Small intestine (tissue), 7 donors: ENCODE measurements around the gene ASPSCR1. TPM values are rescaled to one million over a fixed set of nuclear protein-coding genes. Genes with fewer than 3 reads are reported as not detected.

Source experiments
- DNase-seq, 2 donors: peaks; one replicate each; pipeline versions ENCODE4 v3.0.0 to v3.0.0-alpha.2; 2013
- FAIRE-seq: peaks from 2 replicates; lab custom pipeline; 2012; peaks lifted over from hg19 to GRCh38; lab: Jason Lieb, UNC
- H3K27ac ChIP-seq, 3 donors: one replicate each; pipeline ENCODE4 v1.5.1; 2013; ENCODE audit warnings: low read length in 2 of 3, mild to moderate bottlenecking in 2 of 3, control low read depth in 1 of 3, inconsistent platforms in 1 of 3, low read depth in 1 of 3, moderate library complexity in 1 of 3
- H3K27me3 ChIP-seq, 3 donors: one replicate each; pipeline ENCODE4 v1.6.1; 2013; ENCODE audit warnings: low read length in 3 of 3, inconsistent platforms in 1 of 3; ENCODE audit not compliant: control insufficient read depth in 3 of 3, insufficient read depth in 3 of 3
- H3K36me3 ChIP-seq, 3 donors: one replicate each; pipeline ENCODE4 v1.6.1; 2013; ENCODE audit warnings: low read length in 3 of 3, inconsistent platforms in 1 of 3, low read depth in 1 of 3, mild to moderate bottlenecking in 1 of 3, moderate library complexity in 1 of 3; ENCODE audit not compliant: control insufficient read depth in 3 of 3, insufficient read depth in 2 of 3
- H3K4me1 ChIP-seq, 3 donors: one replicate each; pipeline ENCODE4 v1.6.1; 2013; ENCODE audit warnings: low read length in 2 of 3, inconsistent platforms in 1 of 3, low read depth in 1 of 3, mild to moderate bottlenecking in 1 of 3, moderate library complexity in 1 of 3; ENCODE audit not compliant: control insufficient read depth in 3 of 3, insufficient read depth in 2 of 3
- H3K4me3 ChIP-seq, 3 donors: one replicate each; pipeline ENCODE4 v1.5.1; 2013; ENCODE audit warnings: low read length in 3 of 3, control low read depth in 1 of 3, inconsistent platforms in 1 of 3, low read depth in 1 of 3, mild to moderate bottlenecking in 1 of 3, moderate library complexity in 1 of 3
- H3K9me3 ChIP-seq, 2 donors: one replicate each; pipeline ENCODE4 v1.6.1; 2013; ENCODE audit warnings: low read depth in 1 of 2, low read length in 1 of 2; ENCODE audit not compliant: control insufficient read depth in 2 of 2, insufficient read depth in 1 of 2
- WGBS, 3 donors: extraction: QIAGEN DNeasy Blood & Tissue Kit; methylation state at CpG; one replicate each; pipeline ENCODE4 v1.1.7; 2013; 5-methylcytosine and 5-hydroxymethylcytosine counted together
- polyA plus RNA-seq, 4 donors: library from polyadenylated mRNA; stranded (reverse) in 3 of 4; unstranded in 1 of 4; fragments of 200-250 nt in 3 of 4; fragments of 120-200 nt in 1 of 4; gene quantifications; one replicate each; pipeline versions ENCODE4 v1.2.1 to v1.2.3, GENCODE V29; 2013
- donor health status: healthy with polysubstance abuse.
- donor health status: control.
- donor health status: control.
- donor health status: Bipolar disorder and iron deficiency.
- donor health status: healthy.

ASPSCR1 gene
- polyA plus RNA-seq, 4 donors: 23.5 to 96.7 (median 47.5) TPM

GRCh38 chr17:82050152-82050760 is 72.8 kb downstream of the ASPSCR1 start:
- no peak for DNase-seq
- WGBS, 3 donors: 84 to 89% (median 86%) methylated on average over 28 of the region's 28 CpGs
- FAIRE-seq: no peak
- Histone ChIP-seq H3K4me3 (peak overlapping the region in 2 of 3 donors; percentile 56 to 98), H3K9me3 (no peaks in the 10 kb centered on the region), H3K36me3 (peaks cover 0 to 67% (median 7%) of the 10 kb centered on the region in 3 donors), H3K27ac (no peak overlapping the region), H3K4me1 (peaks cover 2 to 18% (median 4%) of the 10 kb centered on the region in 3 donors), H3K27me3 (no peaks in the 10 kb centered on the region)

- H3K9me3 ChIP-seq: no peaks in the 10 kb centered on the region
- H3K4me3 ChIP-seq: peak overlapping the region; percentile 56 to 98 (median 86)
- H3K36me3 ChIP-seq: peaks cover 0 to 73% (median 7%) of the 10 kb centered on the region in 3 donors
- 16 to 31% (median 19%) methylated on average over 35 to 79 of the region's 79 CpGs for WGBS, 3 donors
- peaks cover 2 to 18% (median 4%) of the 10 kb centered on the region in 3 donors for H3K4me1 ChIP-seq
- FAIRE-seq (no peak), DNase-seq (peak in 1 of 2 donors; percentile 52)
- no peak overlapping the region for H3K27ac ChIP-seq
- no peaks in the 10 kb centered on the region for H3K27me3 ChIP-seq
Measured at GRCh38 chr17:82050761-82051641, 73.6 kb downstream of the ASPSCR1 start.

GRCh38 chr17:82051776-82052637 is 74.6 kb downstream of the ASPSCR1 start, which contains the start of the genes GPS1 and RFNG:
Gene GPS1, plus strand, starts transcription at chr17:82051898. Its CDS starts 34 bp downstream, at chr17:82051932.
Gene RFNG, minus strand, starts transcription at chr17:82051811. Its CDS starts 45 bp downstream, at chr17:82051766.
- no peaks in the 10 kb centered on the region for H3K27me3 ChIP-seq
- H3K4me3 ChIP-seq: peak within 1 kb of the TSS; percentile 64 to 98 (median 86)
- H3K9me3 ChIP-seq: no peaks in the 10 kb centered on the region
- peaks cover 2 to 76% (median 10%) of the 10 kb centered on the region in 3 donors for H3K36me3 ChIP-seq
- peaks cover 2 to 18% (median 4%) of the 10 kb centered on the region in 3 donors for H3K4me1 ChIP-seq
- no peak for FAIRE-seq
- peak within 1 kb of the TSS in 2 of 3 donors; percentile 13 to 24 for H3K27ac ChIP-seq
- peak; percentile 75 to 90 for DNase-seq
- WGBS, 3 donors: 0 to 1% (median 0%) methylated on average over 61 to 94 of the region's 94 CpGs

GRCh38 chr17:82052638-82053059 is 75.2 kb downstream of the ASPSCR1 start:
- WGBS, 3 donors: 15 to 26% (median 20%) methylated on average over 15 to 19 of the region's 19 CpGs
- FAIRE-seq (no peak), DNase-seq (no peak)
- no peak overlapping the region for H3K27ac ChIP-seq
- no peaks in the 10 kb centered on the region for H3K27me3 ChIP-seq
- peaks cover 2 to 18% (median 4%) of the 10 kb centered on the region in 3 donors for H3K4me1 ChIP-seq
- peaks cover 2 to 76% (median 13%) of the 10 kb centered on the region in 3 donors for H3K36me3 ChIP-seq
- H3K9me3 ChIP-seq: no peaks in the 10 kb centered on the region
- H3K4me3 ChIP-seq: peak overlapping the region; percentile 64 to 98 (median 86)

GRCh38 chr17:82053130-82053529 is 75.7 kb downstream of the ASPSCR1 start:
- Histone ChIP-seq H3K27me3 (no peaks in the 10 kb centered on the region), H3K9me3 (no peaks in the 10 kb centered on the region), H3K4me1 (peaks cover 2 to 18% (median 4%) of the 10 kb centered on the region in 3 donors), H3K36me3 (peaks cover 2 to 76% (median 17%) of the 10 kb centered on the region in 3 donors), H3K27ac (no peak overlapping the region), H3K4me3 (peak overlapping the region in 2 of 3 donors; percentile 64 to 98)
- no peak for DNase-seq
- WGBS, 3 donors: 90 to 93% (median 91%) methylated on average over 16 to 19 of the region's 19 CpGs
- no peak for FAIRE-seq

- WGBS, 3 donors: 95 to 97% (median 95%) methylated on average over 28 of the region's 28 CpGs
- peaks cover 2 to 76% (median 16%) of the 10 kb centered on the region in 3 donors for H3K36me3 ChIP-seq
- FAIRE-seq: no peak
Measured at GRCh38 chr17:82053556-82054263, 76.3 kb downstream of the ASPSCR1 start.

GRCh38 chr17:82054351-82055022 is 77.1 kb downstream of the ASPSCR1 start:
- DNase-seq: no peak
- Histone ChIP-seq H3K9me3 (no peaks in the 10 kb centered on the region), H3K4me1 (peaks cover 2 to 18% (median 4%) of the 10 kb centered on the region in 3 donors), H3K27ac (no peak overlapping the region), H3K27me3 (no peaks in the 10 kb centered on the region), H3K4me3 (no peak overlapping the region), H3K36me3 (peaks cover 2 to 76% (median 18%) of the 10 kb centered on the region in 3 donors)
- 92 to 94% (median 93%) methylated on average over 33 to 38 of the region's 38 CpGs for WGBS, 3 donors
- FAIRE-seq: no peak

More at GRCh38 chr17:82053556-82054263, 76.3 kb downstream of the ASPSCR1 start:
- no peak overlapping the region for H3K4me3 ChIP-seq
- no peaks in the 10 kb centered on the region for H3K27me3 ChIP-seq
- H3K4me1 ChIP-seq: peaks cover 2 to 18% (median 4%) of the 10 kb centered on the region in 3 donors
- no peaks in the 10 kb centered on the region for H3K9me3 ChIP-seq
- no peak overlapping the region for H3K27ac ChIP-seq
- DNase-seq: no peak
